Cardiac muscle cell (in vitro differentiated cells and primary cell): ENCODE data around the gene COL23A1. TPM values are rescaled to one million over a fixed set of nuclear protein-coding genes. Genes with fewer than 3 reads are reported as not detected.

ENCODE experiments used
- DNase-seq, 2 donors: peaks; one replicate each; pipeline versions ENCODE4 v3.0.0 to v3.0.0-alpha.2; 2010 to 2017; ENCODE audit warnings: low read depth in 1 of 2, low spot score in 1 of 2
- H3K27ac ChIP-seq: fragments of 200-600 bp; sonication (generic); 2 replicates; pipeline ENCODE4 v1.5.1; 2016
- H3K27me3 ChIP-seq: fragments of 200-600 bp; sonication (generic); 2 replicates; pipeline ENCODE4 v1.6.0; 2016; ENCODE audit warnings: control low read depth
- H3K36me3 ChIP-seq: fragments of 200-600 bp; sonication (generic); 2 replicates; pipeline ENCODE4 v1.5.1; 2016; ENCODE audit warnings: control low read depth
- H3K4me1 ChIP-seq: fragments of 200-600 bp; sonication (generic); 2 replicates; pipeline ENCODE4 v1.8.1; 2017; ENCODE audit warnings: low read depth, mild to moderate bottlenecking, mixed run types
- H3K4me3 ChIP-seq: fragments of 200-600 bp; sonication (generic); 2 replicates; pipeline ENCODE4 v1.5.1; 2016; ENCODE audit warnings: mild to moderate bottlenecking
- H3K9me3 ChIP-seq: fragments of 200-600 bp; sonication (generic); 2 replicates; pipeline ENCODE4 v1.5.1; 2017; ENCODE audit warnings: low read depth, mild to moderate bottlenecking, control low read depth
- CTCF ChIP-seq: IDR thresholded peaks from 2 replicates; pipeline ENCODE4 v1.5.1; 2012; ENCODE audit warnings: low read depth, mild to moderate bottlenecking, low read length
- polyA plus RNA-seq: library from polyadenylated mRNA; unstranded; fragments of >200 nt; fragmentation: Nextera tagmentation; extraction: Ambion mirVana; gene quantifications from 2 replicates; pipeline ENCODE4 v1.2.1, GENCODE V29; 2016
- total RNA-seq: library from RNA; depleted of rRNA; stranded (reverse); fragments of >200 nt; gene quantifications from 2 replicates; pipeline ENCODE4 v1.2.3, GENCODE V29; 2016

Gene COL23A1
- total and polyA plus RNA-seq, 2 experiments from 2014 or later: 28.9 to 43.0 TPM

DNA sequence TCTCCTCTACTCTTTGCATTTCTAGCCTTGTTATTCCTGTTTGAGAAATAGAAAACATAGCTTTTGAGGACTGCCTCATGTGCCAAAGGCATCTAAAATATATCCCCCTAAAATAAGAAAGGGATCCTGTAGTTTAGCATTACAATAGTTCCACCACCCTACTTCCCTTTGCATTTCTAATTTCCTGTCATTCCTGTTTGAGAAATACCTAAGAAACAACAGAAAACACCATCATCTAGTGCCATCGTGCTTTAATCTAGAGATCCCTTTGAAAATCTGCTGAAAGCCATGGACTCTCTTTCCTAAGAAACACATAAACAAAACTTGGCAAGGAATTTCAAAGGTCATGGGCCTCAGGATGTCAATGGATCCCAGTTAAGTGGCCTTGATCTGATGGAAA, 29.2 kb upstream of the COL23A1 start:
- Histone ChIP-seq H3K4me1 (peaks cover 2% of the 10 kb centered on the region), H3K27me3 (no peaks in the 10 kb centered on the region), H3K9me3 (no peaks in the 10 kb centered on the region), H3K27ac (no peak overlapping the region), H3K36me3 (peaks cover 75% of the 10 kb centered on the region), H3K4me3 (no peak overlapping the region)
- DNase-seq: no peak
- TF ChIP-seq CTCF: no peak

GRCh38 chr5:178612299-178612698, 22.1 kb upstream of the COL23A1 start:
- no peak overlapping the region for H3K27ac ChIP-seq
- H3K27me3 ChIP-seq: no peaks in the 10 kb centered on the region
- peaks cover 82% of the 10 kb centered on the region for H3K36me3 ChIP-seq
- H3K9me3 ChIP-seq: no peaks in the 10 kb centered on the region
- no peaks in the 10 kb centered on the region for H3K4me1 ChIP-seq
- DNase-seq: no peak
- H3K4me3 ChIP-seq: no peak overlapping the region
- TF ChIP-seq CTCF: no peak

DNA sequence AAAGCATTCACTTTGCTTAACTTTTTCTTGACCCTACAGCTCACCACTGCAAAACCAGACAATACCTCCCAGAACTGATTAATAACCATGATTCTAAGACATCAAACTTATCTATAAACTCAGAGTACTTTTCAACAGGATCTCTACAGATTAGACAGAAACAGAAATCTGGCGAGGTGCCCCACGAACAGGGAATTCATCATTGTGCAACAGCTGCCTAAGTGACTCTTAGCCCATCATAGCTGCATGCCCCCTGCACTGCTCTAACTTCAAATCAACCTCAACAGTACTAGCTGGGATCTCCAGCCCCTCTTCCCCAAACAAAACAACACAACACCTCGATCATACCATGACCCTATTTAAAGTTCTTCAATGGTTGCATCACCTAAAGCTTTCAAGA, 16.1 kb upstream of the COL23A1 start:
- DNase-seq: peak in 1 of 2 donors; percentile 55
- Histone ChIP-seq H3K4me1 (no peaks in the 10 kb centered on the region), H3K36me3 (peaks cover 70% of the 10 kb centered on the region), H3K27me3 (no peaks in the 10 kb centered on the region), H3K27ac (no peak overlapping the region), H3K4me3 (no peak overlapping the region), H3K9me3 (no peaks in the 10 kb centered on the region)
- TF ChIP-seq CTCF: no peak

DNA sequence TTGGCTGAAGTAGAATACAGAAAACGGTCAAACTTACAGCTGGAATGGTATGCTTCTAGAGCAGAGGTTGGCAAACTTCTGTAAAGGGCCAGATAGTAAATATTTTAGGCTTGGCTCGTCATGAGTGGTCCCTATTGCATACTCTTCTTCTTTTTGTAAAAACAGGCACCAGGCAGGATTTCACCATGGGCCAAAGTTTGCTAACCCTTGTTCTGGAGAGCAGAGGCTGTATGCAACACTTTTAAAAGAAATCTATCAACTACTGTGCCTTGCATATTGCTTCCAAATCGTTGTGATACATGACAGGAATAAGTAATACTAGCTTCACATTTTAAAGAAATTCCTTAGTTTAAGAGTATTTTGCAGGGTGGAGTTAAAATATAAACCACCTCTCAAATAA, 15.6 kb upstream of the COL23A1 start:
- no peaks in the 10 kb centered on the region for H3K27me3 ChIP-seq
- no peak for DNase-seq
- no peaks in the 10 kb centered on the region for H3K4me1 ChIP-seq
- no peak overlapping the region for H3K27ac ChIP-seq
- no peak overlapping the region for H3K4me3 ChIP-seq
- no peaks in the 10 kb centered on the region for H3K9me3 ChIP-seq
- peaks cover 67% of the 10 kb centered on the region for H3K36me3 ChIP-seq
- no peak for TF ChIP-seq CTCF

- peaks cover 45% of the 10 kb centered on the region for H3K36me3 ChIP-seq
- no peaks in the 10 kb centered on the region for H3K27me3 ChIP-seq
- no peaks in the 10 kb centered on the region for H3K9me3 ChIP-seq
- H3K4me1 ChIP-seq: no peaks in the 10 kb centered on the region
- H3K4me3 ChIP-seq: no peak overlapping the region
- no peak overlapping the region for H3K27ac ChIP-seq
- DNase-seq: no peak
- no peak for TF ChIP-seq CTCF
Measured at GRCh38 chr5:178602752-178603151, 12.6 kb upstream of the COL23A1 start.

- Histone ChIP-seq H3K27me3 (no peaks in the 10 kb centered on the region), H3K36me3 (peaks cover 2% of the 10 kb centered on the region), H3K4me1 (no peaks in the 10 kb centered on the region), H3K27ac (no peak overlapping the region), H3K4me3 (no peak overlapping the region), H3K9me3 (no peaks in the 10 kb centered on the region)
- no peak for TF ChIP-seq CTCF
- no peak for DNase-seq
Measured at GRCh38 chr5:178595750-178596149, 5.6 kb upstream of the COL23A1 start.
